Neuronal stem cell (in vitro differentiated cells): Measurements from ENCODE around the gene HPCAL4.

ENCODE experiments used
- DNase-seq: peaks from one replicate; pipeline ENCODE4 v3.0.0-alpha.2; 2013; ENCODE audit warnings: low spot score
- H2AFZ ChIP-seq: one replicate; pipeline ENCODE4 v1.6.1; 2013; ENCODE audit warnings: mild to moderate bottlenecking, low read length, inconsistent platforms
- H2AK5ac ChIP-seq: 2 replicates; pipeline ENCODE4 v1.6.1; 2013; ENCODE audit warnings: low read depth, mild to moderate bottlenecking, inconsistent platforms, low read length, moderate library complexity, mixed read lengths
- H2BK120ac ChIP-seq: 2 replicates; pipeline ENCODE4 v1.6.1; 2013; ENCODE audit warnings: low read depth, mild to moderate bottlenecking, inconsistent platforms, low read length, moderate library complexity, mixed read lengths
- H2BK12ac ChIP-seq: one replicate; pipeline ENCODE4 v1.6.1; 2013; ENCODE audit warnings: low read length, inconsistent platforms
- H2BK15ac ChIP-seq: 2 replicates; pipeline ENCODE4 v1.6.1; 2013; ENCODE audit warnings: mild to moderate bottlenecking, low read length, inconsistent platforms, mixed read lengths
- H2BK5ac ChIP-seq: one replicate; pipeline ENCODE4 v1.6.1; 2013; ENCODE audit warnings: inconsistent platforms, mild to moderate bottlenecking, low read length, moderate library complexity
- H3K14ac ChIP-seq: one replicate; pipeline ENCODE4 v1.6.1; 2013; ENCODE audit warnings: low read length, inconsistent platforms
- H3K18ac ChIP-seq: 2 replicates; pipeline ENCODE4 v1.6.1; 2013; ENCODE audit warnings: low read length, inconsistent platforms
- H3K23ac ChIP-seq: 2 replicates; pipeline ENCODE4 v1.6.1; 2013; ENCODE audit warnings: low read depth, mild to moderate bottlenecking, mixed read lengths, low read length, inconsistent platforms; ENCODE audit not compliant: poor library complexity
- H3K27ac ChIP-seq: replicated peaks from 3 replicates; pipeline ENCODE4 v1.5.1; 2013; ENCODE audit warnings: low read length, inconsistent platforms
- H3K27me3 ChIP-seq, 3 experiments: 2 replicates each; pipeline ENCODE4 v1.6.1; 2013; ENCODE audit warnings: low read length in 3 of 3, mild to moderate bottlenecking in 2 of 3, inconsistent platforms in 1 of 3, low read depth in 1 of 3, mixed read lengths in 1 of 3, moderate library complexity in 1 of 3; ENCODE audit not compliant: control insufficient read depth in 3 of 3, insufficient read depth in 3 of 3
- H3K36me3 ChIP-seq, 2 donors: replicated peaks in 1 of 2; 2 replicates each; pipeline ENCODE4 v1.6.1; 2013; ENCODE audit warnings: low read length in 2 of 2; ENCODE audit not compliant: control insufficient read depth in 2 of 2, insufficient read depth in 2 of 2
- H3K4ac ChIP-seq: 2 replicates; pipeline ENCODE4 v1.6.1; 2013; ENCODE audit warnings: inconsistent platforms, mild to moderate bottlenecking, low read length, moderate library complexity
- H3K4me1 ChIP-seq, 2 donors: 1 replicate in 1 of 2; 2 replicates in 1 of 2; pipeline ENCODE4 v1.6.1; 2013; ENCODE audit warnings: low read length in 2 of 2, low read depth in 1 of 2; ENCODE audit not compliant: control insufficient read depth in 2 of 2, insufficient read depth in 1 of 2
- H3K4me2 ChIP-seq: one replicate; pipeline ENCODE4 v1.6.1; 2013; ENCODE audit warnings: mild to moderate bottlenecking, low read length, inconsistent platforms; ENCODE audit not compliant: insufficient read depth, poor library complexity, severe bottlenecking
- H3K4me3 ChIP-seq, 2 donors: 2 replicates each; pipeline ENCODE4 v1.5.1; 2013; ENCODE audit warnings: low read length in 2 of 2, mild to moderate bottlenecking in 2 of 2, inconsistent platforms in 1 of 2, moderate library complexity in 1 of 2
- H3K79me1 ChIP-seq: one replicate; pipeline ENCODE4 v1.6.1; 2013; ENCODE audit warnings: low read depth, mild to moderate bottlenecking, inconsistent platforms, low read length, moderate library complexity
- H3K9ac ChIP-seq: one replicate; pipeline ENCODE4 v1.6.1; 2013; ENCODE audit warnings: mild to moderate bottlenecking, low read depth, low read length, inconsistent platforms; ENCODE audit not compliant: poor library complexity
- H3K9me3 ChIP-seq, 2 donors: replicated peaks in 1 of 2; 2 replicates each; pipeline versions ENCODE3 to v1.6.1; 2013; ENCODE audit warnings: low read length in 2 of 2, mild to moderate bottlenecking in 2 of 2, inconsistent platforms in 1 of 2, low read depth in 1 of 2, mixed read lengths in 1 of 2, moderate library complexity in 1 of 2; ENCODE audit not compliant: control insufficient read depth in 2 of 2, insufficient read depth in 1 of 2
- H4K8ac ChIP-seq: one replicate; pipeline ENCODE4 v1.6.1; 2013; ENCODE audit warnings: low read depth, mild to moderate bottlenecking, inconsistent platforms, low read length, moderate library complexity
- H4K91ac ChIP-seq: one replicate; pipeline ENCODE4 v1.6.1; 2013; ENCODE audit warnings: low read length, low read depth, mild to moderate bottlenecking, inconsistent platforms; ENCODE audit not compliant: poor library complexity
- WGBS, 2 donors: extraction: QIAGEN DNeasy Blood & Tissue Kit; methylation state at CpG; one replicate each; pipeline ENCODE4 v1.1.7; 2013; ENCODE audit warnings: missing lambda C conversion rate in 2 of 2, mixed read lengths in 1 of 2; ENCODE audit not compliant: insufficient read length in 2 of 2, insufficient replicate concordance in 1 of 2; ENCODE audit errors: extremely low coverage in 2 of 2; 5-methylcytosine and 5-hydroxymethylcytosine counted together

Gene HPCAL4

GRCh38 chr1:39698568-39698967 lies 7.3 kb upstream of the HPCAL4 start:
- H2BK12ac ChIP-seq: no peak overlapping the region
- peaks cover 0 to 49% (median 22%) of the 10 kb centered on the region in 3 experiments for H3K27me3 ChIP-seq
- H2BK120ac ChIP-seq: no peak overlapping the region
- H3K23ac ChIP-seq: no peak overlapping the region
- H4K8ac ChIP-seq: no peak overlapping the region
- peaks cover 0 to 1% of the 10 kb centered on the region in 2 donors for H3K9me3 ChIP-seq
- H3K4ac ChIP-seq: no peak overlapping the region
- no peak overlapping the region for H3K4me2 ChIP-seq
- DNase-seq: no peak
- no peak overlapping the region for H2BK5ac ChIP-seq
- H3K4me1 ChIP-seq: peaks cover 12 to 16% of the 10 kb centered on the region in 2 donors
- H3K9ac ChIP-seq: no peak overlapping the region
- H3K36me3 ChIP-seq: no peaks in the 10 kb centered on the region
- H3K14ac ChIP-seq: no peak overlapping the region
- no peak overlapping the region for H3K27ac ChIP-seq
- H3K4me3 ChIP-seq: no peak overlapping the region
- WGBS, 2 donors: no CpG with 5 or more reads among the region's 4 CpGs
- H2BK15ac ChIP-seq: no peak overlapping the region
- H3K79me1 ChIP-seq: no peaks in the 10 kb centered on the region
- no peak overlapping the region for H2AFZ ChIP-seq
- no peak overlapping the region for H3K18ac ChIP-seq
- H4K91ac ChIP-seq: no peak overlapping the region
- H2AK5ac ChIP-seq: no peak overlapping the region

- H2BK120ac ChIP-seq: no peak overlapping the region
- no peak overlapping the region for H3K14ac ChIP-seq
- H3K79me1 ChIP-seq: no peaks in the 10 kb centered on the region
- no peak overlapping the region for H3K18ac ChIP-seq
- H3K9ac ChIP-seq: no peak overlapping the region
- peaks cover 11 to 12% of the 10 kb centered on the region in 2 donors for H3K4me1 ChIP-seq
- peaks cover 0 to 1% of the 10 kb centered on the region in 2 donors for H3K9me3 ChIP-seq
- H2AK5ac ChIP-seq: no peak overlapping the region
- no peak overlapping the region for H4K8ac ChIP-seq
- H3K27ac ChIP-seq: no peak overlapping the region
- DNase-seq: no peak
- no peak overlapping the region for H3K23ac ChIP-seq
- no peak overlapping the region for H2BK15ac ChIP-seq
- H2BK12ac ChIP-seq: no peak overlapping the region
- no peak overlapping the region for H3K4me2 ChIP-seq
- H3K27me3 ChIP-seq: peaks cover 5 to 71% (median 43%) of the 10 kb centered on the region in 3 experiments
- H3K4me3 ChIP-seq: no peak overlapping the region
- no peak overlapping the region for H3K4ac ChIP-seq
- H2BK5ac ChIP-seq: no peak overlapping the region
- no peak overlapping the region for H2AFZ ChIP-seq
- no peak overlapping the region for H4K91ac ChIP-seq
- H3K36me3 ChIP-seq: no peaks in the 10 kb centered on the region
- no CpG with 5 or more reads among the region's 1 CpG for WGBS, 2 donors
Observed at GRCh38 chr1:39696448-39696847, 5.2 kb upstream of the HPCAL4 start.

GRCh38 chr1:39695016-39695415 lies 3.8 kb upstream of the HPCAL4 start:
- Histone ChIP-seq H3K23ac (no peak overlapping the region), H4K91ac (no peak overlapping the region), H3K14ac (no peak overlapping the region), H2BK15ac (no peak overlapping the region), H3K18ac (no peak overlapping the region), H3K36me3 (no peaks in the 10 kb centered on the region), H3K79me1 (no peaks in the 10 kb centered on the region), H4K8ac (no peak overlapping the region), H3K27ac (no peak overlapping the region), H2AFZ (no peak overlapping the region), H3K27me3 (peaks cover 9 to 79% (median 56%) of the 10 kb centered on the region in 3 experiments), H3K4me2 (no peak overlapping the region), H3K4me3 (no peak overlapping the region), H3K4ac (no peak overlapping the region), H2AK5ac (no peak overlapping the region), H2BK12ac (no peak overlapping the region), H3K9me3 (peaks cover 0 to 1% of the 10 kb centered on the region in 2 donors), H3K9ac (no peak overlapping the region), H3K4me1 (peaks cover 11 to 14% of the 10 kb centered on the region in 2 donors), H2BK120ac (no peak overlapping the region), H2BK5ac (no peak overlapping the region)
- no peak for DNase-seq
- no CpG with 5 or more reads among the region's 1 CpG for WGBS, 2 donors

GRCh38 chr1:39694026-39694425 lies 2.8 kb upstream of the HPCAL4 start:
- H2BK15ac ChIP-seq: no peak overlapping the region
- no peaks in the 10 kb centered on the region for H3K36me3 ChIP-seq
- H3K4me2 ChIP-seq: no peak overlapping the region
- H4K8ac ChIP-seq: no peak overlapping the region
- H3K79me1 ChIP-seq: no peaks in the 10 kb centered on the region
- H3K9ac ChIP-seq: no peak overlapping the region
- no peak overlapping the region for H2BK5ac ChIP-seq
- no peak overlapping the region for H3K27ac ChIP-seq
- no peak overlapping the region for H3K23ac ChIP-seq
- H3K4ac ChIP-seq: no peak overlapping the region
- H2BK120ac ChIP-seq: no peak overlapping the region
- H2BK12ac ChIP-seq: no peak overlapping the region
- no CpG with 5 or more reads among the region's 1 CpG for WGBS, 2 donors
- no peak overlapping the region for H2AK5ac ChIP-seq
- peaks cover 9 to 83% (median 63%) of the 10 kb centered on the region in 3 experiments for H3K27me3 ChIP-seq
- H4K91ac ChIP-seq: no peak overlapping the region
- no peak overlapping the region for H3K4me3 ChIP-seq
- no peak overlapping the region for H2AFZ ChIP-seq
- no peak overlapping the region for H3K14ac ChIP-seq
- no peak overlapping the region for H3K18ac ChIP-seq
- H3K4me1 ChIP-seq: peaks cover 16 to 24% of the 10 kb centered on the region in 2 donors
- peaks cover 0 to 3% of the 10 kb centered on the region in 2 donors for H3K9me3 ChIP-seq
- DNase-seq: no peak
